GM10847 (cell line): ENCODE measurements around the gene CLDN11.

ENCODE experiments used
- POLR2A ChIP-seq: IDR thresholded peaks from 2 replicates; pipeline ENCODE4 v1.6.1; 2011; ENCODE audit not compliant: insufficient read length; ENCODE audit errors: extremely low read depth

Gene CLDN11

DNA sequence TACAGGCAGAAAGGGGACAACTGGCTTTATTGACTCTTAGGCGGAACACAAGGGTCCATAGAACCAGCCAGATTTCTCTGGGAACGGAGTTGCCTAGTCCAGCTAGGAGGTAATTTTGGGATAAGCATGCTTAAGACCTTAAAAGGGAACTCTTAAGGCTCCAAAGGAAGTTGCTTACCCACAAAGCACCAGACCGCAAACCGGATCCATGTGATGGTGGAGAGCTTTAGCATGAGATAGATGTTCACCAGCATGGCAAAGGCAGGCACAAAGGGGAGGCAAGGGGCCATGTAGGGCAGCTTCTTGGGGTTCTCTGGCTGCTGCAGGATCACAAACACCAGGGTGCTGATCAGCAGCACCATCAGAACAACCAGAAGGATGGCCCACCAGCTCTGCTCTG, 61.4 kb downstream of the CLDN11 start:
- no peak for TF ChIP-seq POLR2A

DNA sequence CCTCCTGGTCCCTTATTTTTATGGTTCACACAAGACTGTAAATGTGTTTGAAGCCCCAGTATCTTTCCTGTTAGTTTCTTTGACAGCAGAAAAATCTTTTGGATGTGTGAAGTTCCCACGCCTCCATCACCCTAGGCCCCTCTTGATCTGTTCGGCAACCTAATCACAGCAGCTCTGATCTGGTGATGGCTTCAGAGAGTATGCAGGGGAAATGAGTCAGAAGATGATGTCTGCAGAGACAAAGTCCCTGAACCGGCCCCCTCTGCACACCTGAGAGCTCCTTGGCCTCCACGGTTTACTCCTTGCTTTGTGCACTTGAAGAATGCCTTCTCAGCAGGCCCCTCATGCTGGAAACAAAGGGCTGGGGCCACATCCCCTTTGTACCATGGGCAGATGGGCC, 63.5 kb downstream of the CLDN11 start:
- no peak for TF ChIP-seq POLR2A

DNA sequence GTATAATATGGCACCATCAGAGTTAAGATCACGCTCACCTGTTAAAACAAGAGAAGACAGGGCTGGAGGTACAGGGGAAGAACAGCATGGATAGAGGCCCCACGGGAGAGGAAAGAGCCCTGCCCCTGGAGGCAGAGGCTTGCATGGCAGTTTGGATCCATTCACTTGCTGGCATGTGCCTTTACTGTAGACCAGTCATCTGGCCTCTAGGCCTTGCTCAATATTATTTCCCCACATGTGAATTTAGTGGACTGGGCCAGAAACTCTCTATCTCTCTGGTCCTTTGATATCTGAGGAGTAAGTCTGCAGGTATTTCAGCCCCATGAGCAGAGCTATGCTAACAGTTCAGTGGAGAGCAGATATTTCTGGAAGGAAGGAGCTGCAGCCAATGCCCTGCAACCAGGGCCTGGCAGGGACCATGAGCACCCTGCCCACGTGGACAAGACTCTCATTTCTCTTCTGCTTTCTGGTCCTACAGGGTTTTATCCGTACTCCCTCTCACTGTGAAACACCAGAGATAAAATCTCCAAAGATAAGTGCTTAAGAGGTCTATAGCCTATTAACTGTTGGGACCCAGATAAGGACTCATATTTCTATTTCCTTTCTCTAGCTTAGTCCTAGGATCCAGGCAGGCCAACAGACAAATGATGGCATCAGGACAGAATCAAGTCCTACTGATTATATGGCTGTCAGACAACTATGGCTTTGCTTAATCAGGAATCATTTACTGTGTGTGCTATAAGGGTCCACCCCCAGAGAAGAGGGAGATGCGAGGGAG, 65.0 kb downstream of the CLDN11 start:
- TF ChIP-seq POLR2A = no peak
